ENCODE results near the gene CDC123. TPM values are rescaled to one million over a fixed set of nuclear protein-coding genes. Genes with fewer than 3 reads are reported as not detected.

The CDC123 gene
- total RNA-seq, 1 experiment from 2014 or later = 114 TPM

DNA sequence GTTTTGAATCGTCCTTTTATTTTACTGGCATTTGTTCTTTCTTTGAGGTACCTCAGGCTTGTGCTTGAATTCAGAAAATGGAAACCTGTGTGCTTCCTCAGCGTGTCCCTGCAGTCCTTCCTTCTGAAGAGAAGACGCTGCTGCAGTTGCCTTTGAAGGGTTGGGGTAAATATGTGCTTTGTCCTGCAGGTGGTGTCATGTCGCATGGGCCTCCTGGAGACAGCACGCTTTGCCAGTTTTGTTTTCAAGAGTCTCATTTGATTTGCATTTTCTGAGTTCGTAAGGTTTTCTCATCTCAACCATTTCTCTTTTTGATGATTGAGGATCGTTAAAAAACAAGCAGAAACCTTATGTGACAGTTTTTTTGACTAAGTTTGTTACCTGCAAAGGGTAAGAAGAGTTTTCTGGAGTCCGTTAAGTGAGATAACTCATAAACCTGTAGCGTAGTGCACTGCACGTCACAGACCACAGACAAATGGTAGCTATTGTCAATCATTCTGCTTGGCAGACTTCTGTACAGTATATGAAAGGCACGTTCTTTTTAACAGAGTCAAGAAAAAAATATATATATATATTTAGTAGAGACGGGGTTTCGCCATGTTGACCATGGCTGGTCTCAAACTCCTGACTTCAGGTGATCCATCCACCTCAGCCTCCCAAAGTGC is 57.0 kb downstream of the CDC123 start:
- peaks cover 35% of the 10 kb centered on the region for H3K36me3 Mint-ChIP-seq (ENCODE audit: insufficient read depth, unreplicated experiment)
- no peaks in the 10 kb centered on the region for H3K4me1 Mint-ChIP-seq (ENCODE audit: insufficient read depth, unreplicated experiment)
- H3K9me3 Mint-ChIP-seq (ENCODE audit: unreplicated experiment) = no peaks in the 10 kb centered on the region
- TF ChIP-seq, protein P1, sequence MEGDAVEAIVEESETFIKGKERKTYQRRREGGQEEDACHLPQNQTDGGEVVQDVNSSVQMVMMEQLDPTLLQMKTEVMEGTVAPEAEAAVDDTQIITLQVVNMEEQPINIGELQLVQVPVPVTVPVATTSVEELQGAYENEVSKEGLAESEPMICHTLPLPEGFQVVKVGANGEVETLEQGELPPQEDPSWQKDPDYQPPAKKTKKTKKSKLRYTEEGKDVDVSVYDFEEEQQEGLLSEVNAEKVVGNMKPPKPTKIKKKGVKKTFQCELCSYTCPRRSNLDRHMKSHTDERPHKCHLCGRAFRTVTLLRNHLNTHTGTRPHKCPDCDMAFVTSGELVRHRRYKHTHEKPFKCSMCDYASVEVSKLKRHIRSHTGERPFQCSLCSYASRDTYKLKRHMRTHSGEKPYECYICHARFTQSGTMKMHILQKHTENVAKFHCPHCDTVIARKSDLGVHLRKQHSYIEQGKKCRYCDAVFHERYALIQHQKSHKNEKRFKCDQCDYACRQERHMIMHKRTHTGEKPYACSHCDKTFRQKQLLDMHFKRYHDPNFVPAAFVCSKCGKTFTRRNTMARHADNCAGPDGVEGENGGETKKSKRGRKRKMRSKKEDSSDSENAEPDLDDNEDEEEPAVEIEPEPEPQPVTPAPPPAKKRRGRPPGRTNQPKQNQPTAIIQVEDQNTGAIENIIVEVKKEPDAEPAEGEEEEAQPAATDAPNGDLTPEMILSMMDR (IDR thresholded peaks at IDR 0.05; ENCODE audit: unreplicated experiment) = no peak
- no peak for DNase-seq (ENCODE audit: unreplicated experiment)
- no peaks in the 10 kb centered on the region for H3K27me3 Mint-ChIP-seq (ENCODE audit: insufficient read depth, unreplicated experiment)
- no peak overlapping the region for H3K4me3 Mint-ChIP-seq (ENCODE audit: unreplicated experiment)
- POLR2A ChIA-PET = no interaction called here
- intact Hi-C loops (cut with micrococcal nuclease) = no loop called here
- no peak overlapping the region for H3K27ac Mint-ChIP-seq (ENCODE audit: low read depth, unreplicated experiment)
- CTCF ChIA-PET = interaction anchor here (0.6 to 1.6 kb wide), 8 partner anchors 8 to 847 kb away, joined by 3 to 8 read pairs (median 3); partner anchors contain the start of gene OPTN
- BruUV-seq (replicated peaks) = TSS peak; percentile 31

DNA sequence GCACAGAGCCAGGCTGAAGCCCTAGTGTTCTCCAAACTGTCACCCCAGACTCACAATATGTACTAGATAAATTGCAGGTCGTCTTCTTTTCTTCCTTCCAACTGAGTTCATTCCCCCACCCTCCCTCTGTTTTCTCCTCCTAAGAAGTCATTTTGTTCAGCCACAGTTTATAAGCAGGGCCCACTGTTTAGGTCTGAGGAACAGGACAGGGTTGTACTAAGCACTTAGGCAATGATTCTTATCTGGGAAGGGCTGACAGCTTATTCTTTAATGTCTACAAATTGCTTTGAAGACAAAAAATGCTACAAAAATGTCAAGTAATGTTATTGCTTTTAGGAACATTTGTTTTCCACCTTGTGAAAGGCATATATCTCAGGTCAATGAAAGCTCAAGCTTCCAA is 59.1 kb downstream of the CDC123 start:
- no peaks in the 10 kb centered on the region for H3K9me3 Mint-ChIP-seq (ENCODE audit: unreplicated experiment)
- no peak overlapping the region for H3K27ac Mint-ChIP-seq (ENCODE audit: low read depth, unreplicated experiment)
- H3K4me3 Mint-ChIP-seq (ENCODE audit: unreplicated experiment) = no peak overlapping the region
- peaks cover 18% of the 10 kb centered on the region for H3K36me3 Mint-ChIP-seq (ENCODE audit: insufficient read depth, unreplicated experiment)
- CTCF ChIA-PET = interaction anchor here (0.9 to 1.1 kb wide), 2 partner anchors 41 to 402 kb away, joined by 4 to 8 read pairs; no protein-coding TSS in a partner anchor
- POLR2A ChIA-PET = no interaction called here
- H3K4me1 Mint-ChIP-seq (ENCODE audit: insufficient read depth, unreplicated experiment) = no peaks in the 10 kb centered on the region
- no peaks in the 10 kb centered on the region for H3K27me3 Mint-ChIP-seq (ENCODE audit: insufficient read depth, unreplicated experiment)
- BruUV-seq (replicated peaks) = no TSS peak
- TF ChIP-seq, protein P1 (IDR thresholded peaks at IDR 0.05; ENCODE audit: unreplicated experiment) = no peak
- no peak for DNase-seq (ENCODE audit: unreplicated experiment)
- intact Hi-C loops (cut with micrococcal nuclease) = no loop called here

DNA sequence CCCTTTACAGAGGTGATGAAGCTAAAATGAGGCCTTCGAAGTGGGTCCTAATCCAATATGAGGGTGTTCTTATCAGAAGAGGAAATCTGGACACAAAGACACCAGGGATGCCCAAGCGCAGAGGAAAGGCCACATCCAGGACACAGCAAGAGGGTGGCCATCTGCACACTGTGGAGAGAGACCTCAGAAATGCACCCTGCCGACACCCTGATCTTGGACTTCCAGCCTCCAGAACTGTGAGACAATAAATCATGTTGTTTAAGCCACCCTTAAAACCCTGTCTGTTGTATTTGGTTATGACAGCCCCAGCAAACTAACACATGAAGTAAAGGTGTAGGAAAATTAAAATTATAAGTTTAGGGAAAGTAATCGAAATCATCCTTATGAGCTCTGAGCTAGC is 64.0 kb downstream of the CDC123 start:
- H3K27ac Mint-ChIP-seq (ENCODE audit: low read depth, unreplicated experiment) = no peak overlapping the region
- H3K4me1 Mint-ChIP-seq (ENCODE audit: insufficient read depth, unreplicated experiment) = peaks cover 8% of the 10 kb centered on the region
- H3K9me3 Mint-ChIP-seq (ENCODE audit: unreplicated experiment) = no peaks in the 10 kb centered on the region
- ChIA-PET CTCF (interaction anchor here (0.7 to 8.9 kb wide), 5 partner anchors 29 to 450 kb away, joined by 3 to 128 read pairs (median 8); no protein-coding TSS in a partner anchor), POLR2A (no interaction called here)
- no peak for DNase-seq (ENCODE audit: unreplicated experiment)
- peaks cover 7% of the 10 kb centered on the region for H3K36me3 Mint-ChIP-seq (ENCODE audit: insufficient read depth, unreplicated experiment)
- TF ChIP-seq, protein P1 (IDR thresholded peaks at IDR 0.05; ENCODE audit: unreplicated experiment) = no peak
- H3K27me3 Mint-ChIP-seq (ENCODE audit: insufficient read depth, unreplicated experiment) = no peaks in the 10 kb centered on the region
- intact Hi-C loops (cut with micrococcal nuclease) = loop anchor here (5.0 kb wide), 1 partner anchor 797 kb away; no protein-coding TSS in a partner anchor
- H3K4me3 Mint-ChIP-seq (ENCODE audit: unreplicated experiment) = no peak overlapping the region
- no TSS peak for BruUV-seq (replicated peaks)

DNA sequence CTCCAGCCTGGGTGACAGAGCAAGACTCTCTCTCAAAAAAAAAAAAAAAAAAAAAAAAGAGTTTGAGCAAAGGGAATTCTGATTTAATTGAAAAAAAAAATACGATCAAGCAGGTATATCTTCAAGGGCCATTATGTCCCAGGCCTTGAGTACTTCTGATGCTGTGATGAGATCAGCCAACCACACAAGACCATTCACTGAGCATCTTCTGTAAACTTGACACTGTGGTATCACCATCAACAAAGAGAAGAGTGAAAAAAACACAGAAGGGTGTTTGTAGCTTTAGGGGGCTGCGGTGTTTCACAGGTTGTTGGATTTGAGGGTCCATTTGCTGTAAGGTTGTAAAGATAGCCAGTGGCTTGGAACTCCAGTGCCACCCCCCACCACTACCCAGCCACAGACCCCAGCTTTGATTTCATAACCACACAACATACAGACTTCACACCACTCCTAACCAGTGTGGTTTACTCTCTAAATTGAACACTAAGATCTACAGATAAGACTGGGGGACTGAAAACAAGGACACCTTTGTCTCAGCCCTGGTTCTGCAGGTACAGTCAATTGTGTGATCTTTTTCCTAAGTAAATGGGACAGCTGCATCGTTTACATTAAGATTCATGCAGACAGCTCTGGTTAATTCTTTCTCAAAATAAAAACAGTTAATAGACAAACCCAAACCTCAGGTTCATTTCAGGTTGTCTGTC is 66.4 kb downstream of the CDC123 start:
- DNase-seq (ENCODE audit: unreplicated experiment) = no peak
- BruUV-seq (replicated peaks) = no TSS peak
- ChIA-PET CTCF (interaction anchor here (0.6 to 8.9 kb wide), 12 partner anchors 10 to 812 kb away, joined by 3 to 128 read pairs (median 5); no protein-coding TSS in a partner anchor), POLR2A (interaction anchor here (1.1 kb wide), 1 partner anchor 394 kb away, joined by 3 read pairs; no protein-coding TSS in a partner anchor)
- TF ChIP-seq, protein P1 (IDR thresholded peaks at IDR 0.05; ENCODE audit: unreplicated experiment) = no peak
- Mint-ChIP-seq H3K27ac (ENCODE audit: low read depth, unreplicated experiment) (no peak overlapping the region), H3K4me3 (ENCODE audit: unreplicated experiment) (no peak overlapping the region), H3K9me3 (ENCODE audit: unreplicated experiment) (no peaks in the 10 kb centered on the region), H3K4me1 (ENCODE audit: insufficient read depth, unreplicated experiment) (peaks cover 8% of the 10 kb centered on the region), H3K27me3 (ENCODE audit: insufficient read depth, unreplicated experiment) (no peaks in the 10 kb centered on the region), H3K36me3 (ENCODE audit: insufficient read depth, unreplicated experiment) (peaks cover 7% of the 10 kb centered on the region)
- intact Hi-C loops (cut with micrococcal nuclease) = loop anchor here (5.0 kb wide), 1 partner anchor 795 kb away; no protein-coding TSS in a partner anchor
